ENCODE results near the gene TMEM129.

TMEM129 gene

DNA sequence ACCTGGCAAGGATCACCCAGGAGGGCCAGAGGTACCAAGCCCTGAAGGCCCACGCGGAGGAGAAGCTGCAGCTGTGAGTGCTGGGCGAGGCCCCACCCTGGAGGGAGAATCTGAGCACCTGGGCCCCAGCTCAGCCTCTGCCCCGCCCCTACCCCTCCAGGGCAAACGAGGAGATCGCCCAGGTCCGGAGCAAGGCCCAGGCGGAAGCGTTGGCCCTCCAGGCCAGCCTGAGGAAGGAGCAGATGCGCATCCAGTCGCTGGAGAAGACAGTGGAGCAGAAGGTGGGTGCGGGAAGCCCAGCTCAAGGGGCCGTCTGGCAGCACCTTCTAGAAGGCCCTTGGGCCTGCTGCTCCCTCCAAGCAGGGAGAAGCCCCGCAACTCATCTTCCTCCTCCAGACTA, 23.4 kb upstream of the TMEM129 start:
- no peak for DNase-seq (ENCODE audit: low read depth)

DNA sequence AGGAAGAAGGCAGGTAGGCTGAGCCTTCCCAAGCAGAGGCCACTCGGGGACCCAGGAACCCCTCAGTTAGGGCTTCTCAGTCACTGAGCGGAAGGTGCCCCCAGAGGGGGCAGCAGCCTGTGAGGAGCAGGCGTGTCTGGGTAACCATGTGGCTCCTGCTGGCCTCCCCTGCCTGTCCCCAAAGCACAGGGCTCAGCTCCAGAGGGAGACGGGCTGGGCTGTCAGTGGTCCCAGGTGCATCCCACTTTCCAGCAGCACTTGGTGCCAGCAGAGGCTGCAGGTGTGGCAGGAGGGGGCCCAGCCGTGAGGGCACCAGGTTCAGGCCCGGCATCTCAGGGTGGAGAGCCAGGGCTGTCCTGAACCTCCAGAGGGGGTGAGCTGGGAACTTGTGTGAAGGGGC, 22.9 kb upstream of the TMEM129 start:
- no peak for DNase-seq (ENCODE audit: low read depth)

DNA sequence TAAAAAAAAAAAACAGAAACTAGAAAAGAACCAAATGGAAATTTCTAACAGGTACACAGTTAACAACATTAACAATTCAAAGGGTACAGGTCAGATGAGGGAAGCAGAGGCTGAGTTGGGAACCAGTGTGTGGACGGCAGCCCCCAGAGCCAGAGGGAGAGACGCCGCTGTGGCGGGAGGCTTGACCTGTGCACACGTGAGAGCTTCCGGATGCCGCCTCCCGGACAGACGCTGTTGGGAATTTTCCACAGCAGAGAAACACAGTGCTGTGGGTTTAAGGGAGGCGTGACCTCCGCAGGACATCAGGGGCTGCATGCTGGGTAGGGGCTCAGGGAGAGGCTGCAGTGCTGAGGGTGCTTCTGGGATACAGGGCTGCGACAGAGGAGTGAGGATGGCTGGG, 22.4 kb upstream of the TMEM129 start:
- no peak for DNase-seq (ENCODE audit: low read depth)

GRCh38 chr4:1741208-1741607, 20.1 kb upstream of the TMEM129 start:
- no peak for DNase-seq (ENCODE audit: low read depth)

DNA sequence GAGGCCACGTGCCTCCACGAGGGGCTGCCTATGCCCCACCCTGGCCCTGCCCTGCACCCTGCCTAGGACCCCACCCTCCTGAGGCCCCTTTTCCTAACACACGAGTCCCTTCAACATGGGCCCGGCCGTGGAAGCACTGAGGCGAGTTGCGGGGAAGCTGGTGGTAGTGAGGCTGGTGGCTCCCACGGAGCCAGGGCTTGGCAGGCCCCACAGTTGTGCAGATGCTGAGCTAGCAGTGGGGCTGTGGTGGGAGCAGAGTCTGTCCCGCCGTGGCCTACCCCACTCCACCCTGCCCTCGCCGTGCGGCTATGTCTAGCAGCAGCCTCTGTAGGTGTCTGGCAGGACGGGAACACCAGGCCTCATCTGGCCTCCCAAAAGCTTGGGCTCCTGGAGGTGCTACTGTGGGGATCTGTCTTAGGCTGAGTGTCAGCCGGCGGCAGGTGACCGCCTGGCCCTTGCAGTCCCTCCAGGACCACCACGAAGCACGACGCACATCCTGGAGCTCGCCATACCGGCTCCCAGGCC, 19.0 kb upstream of the TMEM129 start:
- no peak for DNase-seq (ENCODE audit: low read depth)

DNA sequence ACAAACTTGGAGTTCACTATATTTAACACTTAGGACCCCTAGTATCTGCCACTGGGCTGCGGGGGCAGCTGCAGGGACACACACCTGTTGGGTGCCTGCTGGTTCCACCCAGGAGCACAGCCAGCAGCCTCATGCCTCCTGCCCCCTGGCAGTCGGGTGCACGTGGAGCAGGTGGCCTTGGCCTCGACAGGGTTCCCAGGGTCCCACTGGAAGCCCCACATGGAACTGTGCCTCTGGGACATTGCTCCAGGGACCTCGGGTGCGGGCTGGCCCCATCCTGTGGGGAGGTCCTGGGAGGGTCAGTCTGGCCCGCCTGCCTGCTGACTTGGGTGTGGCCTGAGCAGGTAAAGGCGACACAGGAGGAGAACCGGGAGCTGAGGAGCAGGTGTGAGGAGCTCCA, 18.2 kb upstream of the TMEM129 start:
- no peak for DNase-seq (ENCODE audit: low read depth)

- DNase-seq (ENCODE audit: low read depth): no peak
Measured at GRCh38 chr4:1738410-1738809, 17.3 kb upstream of the TMEM129 start.

DNA sequence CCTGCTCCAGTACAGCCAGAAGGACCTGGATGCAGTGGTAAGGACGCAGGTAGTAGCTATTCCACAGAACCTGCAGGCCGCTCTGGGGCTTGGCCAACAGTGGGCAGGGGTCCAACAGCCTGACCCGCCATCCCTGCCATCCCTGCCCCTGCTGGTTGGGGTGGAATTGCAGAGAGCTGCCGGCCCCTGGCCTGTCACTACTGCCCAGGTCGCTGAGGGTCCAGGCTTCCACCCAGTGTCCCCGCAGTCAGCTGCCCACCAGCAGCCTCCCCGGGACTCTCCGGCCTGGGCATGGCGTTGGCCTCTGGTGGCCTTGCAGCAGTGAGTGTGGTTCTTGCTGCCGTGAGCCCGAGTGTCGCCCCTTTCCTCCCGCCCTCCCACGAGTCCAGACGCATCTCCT, 16.5 kb upstream of the TMEM129 start:
- DNase-seq (ENCODE audit: low read depth): no peak

DNA sequence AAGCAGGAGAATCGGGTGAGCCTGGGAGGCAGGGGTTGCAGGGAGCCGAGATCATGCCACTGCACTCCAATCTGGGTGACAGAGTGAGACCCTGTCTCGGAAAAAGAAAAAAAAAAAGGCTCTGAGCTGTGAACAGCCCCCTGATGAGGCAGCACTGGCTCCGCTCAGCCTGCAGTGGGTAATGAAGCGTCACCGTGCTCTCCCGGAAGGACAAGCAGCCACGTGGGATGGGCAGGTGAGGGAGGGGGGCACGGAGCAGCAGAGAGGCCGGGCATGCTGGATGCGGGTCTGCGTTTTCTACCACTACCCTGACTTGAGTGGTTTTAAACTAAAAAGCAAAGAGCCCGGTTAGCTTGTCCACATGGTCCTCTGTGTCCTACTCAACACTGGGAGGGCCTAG, 15.7 kb upstream of the TMEM129 start:
- no peak for DNase-seq (ENCODE audit: low read depth)

DNA sequence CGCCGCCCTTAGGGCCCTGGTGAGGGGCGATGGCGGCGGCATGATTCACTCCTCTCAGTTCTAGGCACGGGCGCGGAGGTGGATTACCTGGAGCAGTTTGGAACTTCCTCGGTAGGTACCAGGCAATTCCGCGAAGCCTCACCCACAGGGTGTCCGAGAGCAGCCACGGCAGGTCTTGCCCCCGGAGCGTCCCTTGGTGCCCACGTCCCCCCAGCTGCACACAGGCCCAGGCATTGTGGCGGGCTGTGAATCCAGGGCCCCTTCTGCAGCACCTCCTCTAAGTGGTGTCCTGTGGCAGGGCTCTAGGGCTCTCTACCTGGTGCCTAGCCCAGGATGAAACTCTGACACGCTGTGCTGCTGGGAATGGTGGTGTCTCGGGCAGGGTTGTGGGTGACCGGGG, 14.1 kb upstream of the TMEM129 start:
- no peak for DNase-seq (ENCODE audit: low read depth)

DNA sequence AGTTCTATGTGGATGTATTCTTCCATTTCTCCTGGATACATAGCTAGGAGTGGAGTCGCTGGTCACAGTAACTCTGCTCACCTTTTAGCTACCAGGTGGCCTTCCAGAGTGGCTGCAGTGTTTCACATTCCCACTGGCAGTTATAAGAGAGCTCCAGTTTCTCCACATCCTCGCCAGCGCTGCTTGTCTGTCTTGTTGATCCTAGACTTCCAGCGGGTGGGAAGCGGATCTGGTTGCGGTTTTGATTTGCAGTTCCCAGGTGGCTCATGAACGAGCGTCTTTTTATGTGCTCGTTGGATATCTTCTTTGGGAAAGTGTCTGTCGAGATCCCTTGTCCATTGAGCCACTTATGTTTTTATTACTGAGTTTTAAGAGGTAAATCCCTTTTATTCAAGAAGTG, 11.8 kb upstream of the TMEM129 start:
- no peak for DNase-seq (ENCODE audit: low read depth)

GRCh38 chr4:1731180-1731579, 10.1 kb upstream of the TMEM129 start:
- no peak for DNase-seq (ENCODE audit: low read depth)

- no peak for DNase-seq (ENCODE audit: low read depth)
Measured at GRCh38 chr4:1730532-1731135, 9.5 kb upstream of the TMEM129 start.

GRCh38 chr4:1728061-1728980, 7.2 kb upstream of the TMEM129 start:
- DNase-seq (ENCODE audit: low read depth): no peak

DNA sequence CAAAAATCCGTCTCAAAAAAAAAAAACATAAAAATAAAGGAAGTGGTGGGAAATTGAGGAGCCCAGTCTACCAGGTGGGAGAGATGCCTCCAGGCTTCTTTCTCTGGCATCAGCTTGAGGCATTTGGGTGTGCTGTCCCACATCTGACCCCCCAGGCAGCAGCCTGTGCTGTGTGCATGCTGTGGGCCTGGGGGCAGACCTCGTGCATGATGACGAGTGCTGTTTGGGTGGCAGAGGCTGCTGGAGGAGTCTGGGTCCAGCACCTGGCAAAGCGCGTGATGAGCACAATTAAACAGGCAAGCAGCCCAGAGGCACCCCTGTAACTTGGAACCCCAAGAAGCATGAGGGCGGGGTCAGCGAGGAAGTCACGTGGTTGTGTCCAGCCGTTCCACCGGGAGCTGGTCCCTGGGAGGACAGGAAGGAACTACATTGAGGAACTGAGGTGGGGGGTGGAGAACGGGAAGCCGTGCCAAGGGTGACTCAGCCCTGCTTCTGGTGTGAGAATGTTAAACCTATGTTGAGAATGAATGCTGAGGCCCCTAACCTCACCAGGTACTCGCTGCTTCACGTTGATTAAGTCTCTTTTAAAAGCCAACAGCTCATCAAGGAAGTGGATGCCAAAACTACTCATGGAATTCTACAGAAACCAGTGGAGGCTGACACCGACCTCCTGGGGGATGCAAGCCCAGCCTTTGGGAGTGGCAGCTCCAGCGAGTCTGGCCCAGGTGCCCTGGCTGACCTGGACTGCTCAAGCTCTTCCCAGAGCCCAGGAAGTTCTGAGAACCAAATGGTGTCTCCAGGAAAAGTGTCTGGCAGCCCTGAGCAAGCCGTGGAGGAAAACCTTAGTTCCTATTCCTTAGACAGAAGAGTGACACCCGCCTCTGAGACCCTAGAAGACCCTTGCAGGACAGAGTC, 6.3 kb upstream of the TMEM129 start:
- no peak for DNase-seq (ENCODE audit: low read depth)

GRCh38 chr4:1726146-1726934, 5.2 kb upstream of the TMEM129 start:
- DNase-seq (ENCODE audit: low read depth): peak; percentile 90

GRCh38 chr4:1725521-1725920, 4.4 kb upstream of the TMEM129 start:
- DNase-seq (ENCODE audit: low read depth): no peak

DNA sequence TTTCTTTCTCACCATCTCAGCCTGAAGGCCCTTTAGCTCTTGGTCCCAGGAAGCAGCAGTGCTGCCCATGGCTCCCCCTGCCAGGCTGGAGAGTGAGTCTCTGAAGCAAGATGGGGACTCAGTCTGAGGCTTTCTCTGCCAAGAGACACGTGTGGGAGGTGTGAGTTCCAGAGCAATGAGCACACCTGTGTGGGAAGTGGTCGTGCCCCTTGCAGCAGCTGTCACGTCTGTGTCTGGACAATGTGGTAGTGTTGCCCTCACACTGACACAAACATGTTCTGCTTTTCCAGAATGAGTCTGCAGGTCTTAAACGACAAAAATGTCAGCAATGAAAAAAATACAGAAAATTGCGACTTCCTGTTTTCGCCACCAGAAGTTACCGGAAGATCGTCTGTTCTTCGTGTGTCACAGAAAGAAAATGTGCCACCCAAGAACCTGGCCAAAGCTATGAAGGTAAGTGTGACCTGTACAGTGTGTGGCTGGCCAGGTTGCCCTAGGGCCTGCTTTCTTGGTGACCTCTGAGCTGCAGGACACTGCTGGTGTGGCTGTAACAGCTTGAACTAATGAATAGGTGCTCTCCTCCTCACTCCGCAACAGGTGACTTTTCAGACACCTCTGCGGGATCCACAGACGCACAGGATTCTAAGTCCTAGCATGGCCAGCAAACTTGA, 2.1 kb upstream of the TMEM129 start:
- DNase-seq (ENCODE audit: low read depth): no peak

DNA sequence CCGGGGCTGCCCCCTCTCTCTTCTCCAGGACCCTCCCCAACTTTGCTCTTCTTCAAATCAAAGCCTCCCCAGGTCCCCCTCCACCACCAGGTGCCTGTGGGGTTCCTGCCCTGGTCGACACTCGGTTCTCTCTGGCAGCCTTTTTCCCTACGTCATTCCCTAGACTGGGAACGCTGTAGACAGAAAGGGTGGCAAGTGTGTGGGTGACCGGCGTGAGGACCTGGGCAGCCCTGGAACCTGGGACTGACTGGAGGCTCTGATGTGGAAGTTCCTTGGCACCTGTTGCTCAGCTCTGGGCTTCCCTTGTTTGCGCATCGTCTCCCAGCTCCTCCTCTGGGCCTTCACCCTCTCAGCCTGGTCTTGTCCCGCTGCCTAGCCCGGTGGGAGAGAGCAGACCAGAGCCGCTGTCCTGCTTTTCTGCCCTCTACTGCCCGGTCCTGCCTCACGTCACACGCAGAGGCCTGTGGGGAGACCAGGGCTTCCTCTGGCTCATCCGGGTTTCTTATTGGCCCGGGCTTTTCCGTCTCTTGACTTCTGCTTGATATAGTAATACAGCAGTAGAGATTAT, 1.5 kb upstream of the TMEM129 start:
- DNase-seq (ENCODE audit: low read depth): no peak

- DNase-seq (ENCODE audit: low read depth): no peak
Measured at GRCh38 chr4:1721666-1722550, 785 bp upstream of the TMEM129 start.

Measured in stimulated activated CD8-positive, alpha-beta memory T cell treated with anti-CD3 and anti-CD28 coated beads, Interleukin-12 subunit alpha, Interleukin-12 subunit beta, amount 100 ng/mL, for 1 hour (primary cell).